Transverse colon (tissue), 4 donors: ENCODE results near the gene SH2D2A. TPM values are rescaled to one million over a fixed set of nuclear protein-coding genes. Genes with fewer than 3 reads are reported as not detected.
"Not testable (repeated sequence)": the region's sequence is repeated elsewhere in the genome, so short reads cannot be mapped to it uniquely, and the experiment has no call there.

Source experiments
- DNase-seq: peaks from one replicate; pipeline ENCODE4 v3.0.0-alpha.2; 2019
- H3K27ac ChIP-seq, 4 donors: fragments of 200-600 bp; sonication (generic); 2 replicates each; pipeline ENCODE4 v1.5.1; 2016 to 2018; ENCODE audit warnings: inconsistent platforms in 4 of 4
- H3K27me3 ChIP-seq: fragments of 200-600 bp; sonication (generic); 2 replicates; pipeline ENCODE4 v1.5.1; 2017; ENCODE audit warnings: inconsistent platforms
- H3K36me3 ChIP-seq, 4 donors: fragments of 200-600 bp; sonication (generic); 2 replicates each; pipeline ENCODE4 v1.5.1; 2017 to 2019; ENCODE audit warnings: inconsistent platforms in 4 of 4
- H3K4me1 ChIP-seq, 4 donors: fragments of 200-600 bp; sonication (generic); 2 replicates each; pipeline ENCODE4 v1.5.1; 2017 to 2020; ENCODE audit warnings: inconsistent platforms in 4 of 4
- H3K4me3 ChIP-seq, 4 donors: fragments of 200-600 bp; sonication (generic); 1 replicate in 1 of 4; 2 replicates in 3 of 4; pipeline versions ENCODE4 v1.5.1 to v1.6.1; 2017 to 2019; ENCODE audit warnings: inconsistent platforms in 4 of 4
- H3K9me3 ChIP-seq, 2 donors: fragments of 200-600 bp; sonication (generic); 2 replicates each; pipeline ENCODE4 v1.5.1; 2017 to 2019; ENCODE audit warnings: inconsistent platforms in 2 of 2
- EP300 ChIP-seq: sonication (generic); formaldehyde crosslinking; IDR thresholded peaks from one replicate; pipeline ENCODE4 v1.6.1; 2017; ENCODE audit warnings: antibody characterized with exemption, low read depth
- POLR2A ChIP-seq: fragments of 450-650 bp; IDR thresholded peaks from one replicate; pipeline ENCODE4 v1.6.1; 2016; ENCODE audit warnings: antibody characterized with exemption, mild to moderate bottlenecking, moderate library complexity
- POLR2AphosphoS5 ChIP-seq, 3 donors: sonication (generic); formaldehyde crosslinking; IDR thresholded peaks; one replicate each; pipeline ENCODE4 v1.6.1; 2016; ENCODE audit warnings: antibody characterized with exemption in 3 of 3
- WGBS, 2 donors: methylation state at CpG; one replicate each; pipeline ENCODE4 v1.1.5; 2018; ENCODE audit warnings: low coverage in 1 of 2; 5-methylcytosine and 5-hydroxymethylcytosine counted together
- in situ Hi-C, 4 donors: fragments of 200-750 bp; cut with MboI; loops; one replicate each; pipeline versions ENCODE4 v1.15.0 to v1.15.1; 2017; ENCODE audit warnings: low sequenced_read_pairs in 3 of 4, low pct_ligation_motif_present in 1 of 4, low pct_unique_long_range_greater_than_20kb in 1 of 4
- intact Hi-C: fragments of 100-400 bp; cut with DNase I; formaldehyde crosslinking; loops from one replicate; pipeline ENCODE4 v1.15.1; 2023; ENCODE audit warnings: low total_unique reads
- total RNA-seq, 4 donors: library from RNA; depleted of rRNA; stranded (reverse); fragments of >200 nt; gene quantifications; one replicate each; pipeline ENCODE4 v1.1.0, GENCODE V29; 2016
- TF ChIP-seq, protein P1 (sequence below), 5 experiments: fragments of 200-600 bp in 3 of 5; fragments of 450-650 bp in 2 of 5; sonication (generic) in 3 of 5; IDR thresholded peaks; 1 replicate in 2 of 5; 2 replicates in 3 of 5; pipeline ENCODE4 v1.5.1; 2016 to 2017; ENCODE audit warnings: antibody characterized with exemption in 5 of 5, inconsistent platforms in 3 of 5, mild to moderate bottlenecking in 2 of 5, moderate library complexity in 1 of 5

Gene SH2D2A
- total RNA-seq, 4 donors from 2014 or later, result 1.9 to 5.9 (median 3.4) TPM; not detected in 1

- H3K4me1 ChIP-seq, result peaks cover 0 to 2% (median 1%) of the 10 kb centered on the region in 4 donors
- in situ Hi-C loops, result no loop called here
- no peaks in the 10 kb centered on the region for H3K27me3 ChIP-seq
- H3K4me3 ChIP-seq, result no peak overlapping the region
- WGBS, 2 donors, result 85% methylated on average over 4 of the region's 4 CpGs
- H3K36me3 ChIP-seq, result no peaks in the 10 kb centered on the region
- intact Hi-C loops, result no loop called here
- no peak overlapping the region for H3K27ac ChIP-seq
- no peak for TF ChIP-seq POLR2A
- TF ChIP-seq, protein P1, sequence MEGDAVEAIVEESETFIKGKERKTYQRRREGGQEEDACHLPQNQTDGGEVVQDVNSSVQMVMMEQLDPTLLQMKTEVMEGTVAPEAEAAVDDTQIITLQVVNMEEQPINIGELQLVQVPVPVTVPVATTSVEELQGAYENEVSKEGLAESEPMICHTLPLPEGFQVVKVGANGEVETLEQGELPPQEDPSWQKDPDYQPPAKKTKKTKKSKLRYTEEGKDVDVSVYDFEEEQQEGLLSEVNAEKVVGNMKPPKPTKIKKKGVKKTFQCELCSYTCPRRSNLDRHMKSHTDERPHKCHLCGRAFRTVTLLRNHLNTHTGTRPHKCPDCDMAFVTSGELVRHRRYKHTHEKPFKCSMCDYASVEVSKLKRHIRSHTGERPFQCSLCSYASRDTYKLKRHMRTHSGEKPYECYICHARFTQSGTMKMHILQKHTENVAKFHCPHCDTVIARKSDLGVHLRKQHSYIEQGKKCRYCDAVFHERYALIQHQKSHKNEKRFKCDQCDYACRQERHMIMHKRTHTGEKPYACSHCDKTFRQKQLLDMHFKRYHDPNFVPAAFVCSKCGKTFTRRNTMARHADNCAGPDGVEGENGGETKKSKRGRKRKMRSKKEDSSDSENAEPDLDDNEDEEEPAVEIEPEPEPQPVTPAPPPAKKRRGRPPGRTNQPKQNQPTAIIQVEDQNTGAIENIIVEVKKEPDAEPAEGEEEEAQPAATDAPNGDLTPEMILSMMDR (IDR thresholded peaks at IDR 0.05), result no peak
- TF ChIP-seq POLR2AphosphoS5 (IDR thresholded peaks at IDR 0.05), result no peak
- no peak for TF ChIP-seq EP300
- no peaks in the 10 kb centered on the region for H3K9me3 ChIP-seq
- DNase-seq, result no peak
Observed at GRCh38 chr1:156760796-156761104, 55.9 kb downstream of the SH2D2A start.

DNA sequence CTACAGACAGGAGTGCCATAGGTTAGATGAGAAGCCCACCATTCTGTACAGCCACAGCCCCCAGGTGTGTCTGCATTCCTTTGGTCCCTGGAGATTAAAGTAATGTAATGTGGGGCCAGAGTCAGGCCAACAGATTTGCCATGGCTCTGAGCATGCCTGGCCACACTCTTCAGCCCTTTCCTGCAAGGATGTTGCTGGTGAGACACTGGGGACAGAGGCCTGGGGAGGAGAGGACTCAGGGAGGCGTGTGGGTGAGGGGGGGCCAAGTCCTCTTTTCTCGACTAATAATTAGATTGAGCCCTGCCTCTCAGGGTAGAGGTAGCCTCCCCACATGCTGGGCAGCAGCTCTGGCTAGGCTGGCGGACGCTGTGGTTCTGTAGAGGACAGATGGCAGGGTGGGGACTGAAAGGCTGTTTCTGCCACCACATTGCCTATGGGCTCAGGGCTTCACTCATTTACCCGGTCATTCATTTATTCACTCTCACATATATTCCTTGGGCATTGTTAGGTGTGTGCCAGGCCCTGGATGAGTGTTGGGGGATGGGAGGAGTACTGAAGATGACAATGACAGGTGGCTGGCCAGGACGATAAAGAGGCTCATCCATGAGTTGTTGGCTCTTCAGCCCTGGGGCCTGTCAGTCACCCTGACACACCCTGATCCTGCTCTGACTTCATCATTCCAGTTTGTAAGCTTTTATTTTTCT lies 56.4 kb downstream of the SH2D2A start:
- in situ Hi-C loops (no loop called here), intact Hi-C loops (no loop called here)
- Histone ChIP-seq H3K27me3 (no peaks in the 10 kb centered on the region), H3K9me3 (no peaks in the 10 kb centered on the region), H3K4me1 (no peaks in the 10 kb centered on the region), H3K36me3 (no peaks in the 10 kb centered on the region), H3K27ac (no peak overlapping the region), H3K4me3 (no peak overlapping the region)
- TF ChIP-seq POLR2A (no peak), POLR2AphosphoS5 (IDR thresholded peaks at IDR 0.05) (no peak), EP300 (no peak)
- TF ChIP-seq, protein P1 (IDR thresholded peaks at IDR 0.05), result no peak
- 43 to 66% methylated on average over 1 to 6 of the region's 6 CpGs for WGBS, 2 donors
- no peak for DNase-seq

DNA sequence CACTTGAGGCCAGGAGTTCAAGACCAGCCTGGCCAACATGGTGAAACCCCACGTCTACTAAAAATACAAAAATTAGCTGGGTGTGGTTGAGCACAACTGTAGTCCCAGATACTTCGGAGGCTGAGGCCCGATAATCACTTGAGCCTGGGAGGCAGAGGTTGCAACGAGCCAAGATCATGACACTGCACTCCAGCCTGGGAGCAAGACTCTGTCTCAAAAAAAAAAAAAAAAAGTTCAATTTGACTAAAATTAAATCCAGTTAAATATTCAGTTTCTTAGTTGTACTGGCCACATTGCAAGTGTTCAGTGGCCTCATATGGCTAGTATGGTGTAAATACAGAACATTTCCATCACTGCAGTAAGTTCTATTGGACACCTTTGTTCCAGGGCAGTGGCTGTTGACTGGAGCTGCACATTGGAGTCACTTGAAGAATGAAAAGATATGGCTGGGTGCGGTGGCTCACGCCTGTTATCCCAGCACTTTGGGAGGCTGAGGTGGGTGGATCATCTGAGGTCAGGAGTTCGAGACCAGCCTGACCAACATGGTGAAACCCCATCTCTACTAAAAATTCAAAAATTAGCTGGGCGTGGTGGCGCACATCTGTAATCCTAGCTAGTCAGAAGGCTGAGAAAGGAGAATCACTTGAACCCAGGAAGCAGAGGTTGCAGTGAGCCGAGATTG lies 58.9 kb downstream of the SH2D2A start:
- H3K4me3 ChIP-seq, in situ Hi-C loops, DNase-seq, H3K9me3 ChIP-seq, H3K27me3 ChIP-seq, H3K36me3 ChIP-seq, intact Hi-C loops, H3K27ac ChIP-seq: not testable (repeated sequence)
- H3K4me1 ChIP-seq, result peaks cover 4 to 10% (median 6%) of the 10 kb centered on the region in 4 donors
- 94 to 96% methylated on average over 4 to 10 of the region's 10 CpGs for WGBS, 2 donors

- no peak for DNase-seq
- in situ Hi-C loops, result no loop called here
- H3K4me3 ChIP-seq, result no peak overlapping the region
- H3K27ac ChIP-seq, result no peak overlapping the region
- no peaks in the 10 kb centered on the region for H3K9me3 ChIP-seq
- peaks cover 5 to 15% (median 8%) of the 10 kb centered on the region in 4 donors for H3K4me1 ChIP-seq
- TF ChIP-seq, protein P1 (IDR thresholded peaks at IDR 0.05), result no peak
- TF ChIP-seq POLR2AphosphoS5 (IDR thresholded peaks at IDR 0.05) (no peak), EP300 (no peak), POLR2A (no peak)
- no peaks in the 10 kb centered on the region for H3K27me3 ChIP-seq
- 86 to 94% methylated on average over 1 of the region's 1 CpG for WGBS, 2 donors
- intact Hi-C loops, result no loop called here
- H3K36me3 ChIP-seq, result no peaks in the 10 kb centered on the region
Observed at GRCh38 chr1:156756355-156756754, 60.3 kb downstream of the SH2D2A start.

Other genes with a start within 250 kb of the SH2D2A start
- 1 to 10 TPM; 1.7 to 9.4 (median 2.9) TPM for gene IQGAP3, start 244.3 kb downstream of the SH2D2A start, total RNA-seq
- not detected for gene TTC24, start 237.1 kb downstream of the SH2D2A start, total RNA-seq
- 100 to 1,000 TPM in 1 of 4 donors, 10 to 100 TPM in 3; 25.1 to 104 (median 77.5) TPM for gene NAXE, start 225.1 kb downstream of the SH2D2A start, total RNA-seq
- 100 to 1,000 TPM in 1 of 4 donors, 10 to 100 TPM in 3; 12.4 to 113 (median 28.9) TPM for gene GPATCH4, start 215.4 kb downstream of the SH2D2A start, total RNA-seq
- 1 to 10 TPM in 1 of 4 donors, under 1 TPM in 1, not detected in 2; 0.55 to 1.9 TPM for gene HAPLN2, start 197.4 kb downstream of the SH2D2A start, total RNA-seq
- under 1 TPM in 2 of 4 donors, not detected in 2; 0.55 to 0.95 TPM for gene BCAN, start 174.7 kb downstream of the SH2D2A start, total RNA-seq
- gene NES, start 139.4 kb downstream of the SH2D2A start, total RNA-seq, result 10 to 100 TPM in 1 of 4 donors, 1 to 10 TPM in 3; 3.3 to 15.5 (median 5.5) TPM
- 1 to 10 TPM in 1 of 4 donors, under 1 TPM in 1, not detected in 2; 0.79 to 1.9 TPM for gene CRABP2, start 111.3 kb downstream of the SH2D2A start, total RNA-seq
- gene METTL25B, start 88.4 kb downstream of the SH2D2A start, total RNA-seq, result 10 to 100 TPM; 37.4 to 40.8 (median 39.0) TPM
- gene ISG20L2, start 88.1 kb downstream of the SH2D2A start, total RNA-seq, result 10 to 100 TPM; 25.8 to 61.7 (median 33.1) TPM
- 10 to 100 TPM in 3 of 4 donors, 1 to 10 TPM in 1; 6.8 to 44.9 (median 37.1) TPM for gene MRPL24, start 75.8 kb downstream of the SH2D2A start, total RNA-seq
- 100 to 1,000 TPM; 150 to 204 (median 179) TPM for gene HDGF, start 65.2 kb downstream of the SH2D2A start, total RNA-seq
- 10 to 100 TPM; 15.1 to 69.9 (median 39.4) TPM for gene PRCC, start 49.3 kb downstream of the SH2D2A start, total RNA-seq
- not detected for gene INSRR, start 42.3 kb upstream of the SH2D2A start, total RNA-seq
- 1 to 10 TPM in 1 of 4 donors, under 1 TPM in 2, not detected in 1; 0.20 to 2.6 (median 0.64) TPM for gene NTRK1, start 44.0 kb upstream of the SH2D2A start, total RNA-seq
- gene PEAR1, start 76.9 kb upstream of the SH2D2A start, total RNA-seq, result 1 to 10 TPM; 1.8 to 5.6 (median 3.7) TPM
- gene LRRC71, start 103.8 kb upstream of the SH2D2A start, total RNA-seq, result 1 to 10 TPM in 1 of 4 donors, not detected in 3; 1.2 TPM
- gene ARHGEF11, start 228.9 kb upstream of the SH2D2A start, total RNA-seq, result 10 to 100 TPM; 52.6 to 82.8 (median 62.1) TPM